PFSK-1 (cell line): Measurements from ENCODE around the gene CCHCR1.

Source experiments
- POLR2AphosphoS5 ChIP-seq: IDR thresholded peaks from 2 replicates; pipeline ENCODE4 v1.6.1; 2012; ENCODE audit warnings: low read depth, mild to moderate bottlenecking, control low read depth, low read length, moderate library complexity
- SIN3A ChIP-seq: IDR thresholded peaks from 2 replicates; pipeline ENCODE4 v1.6.1; 2012; ENCODE audit warnings: mild to moderate bottlenecking, low read length, moderate library complexity, borderline replicate concordance; ENCODE audit not compliant: insufficient read depth
- TF ChIP-seq, protein P1 (sequence below), 2 experiments: IDR thresholded peaks; 2 replicates each; pipeline versions ENCODE4 v1.6.1 to v1.8.0; 2011 to 2012; ENCODE audit warnings: low read depth in 2 of 2, low read length in 2 of 2, control low read depth in 1 of 2, inconsistent platforms in 1 of 2, mild to moderate bottlenecking in 1 of 2, moderate library complexity in 1 of 2; ENCODE audit not compliant: insufficient read depth in 1 of 2

DNA sequence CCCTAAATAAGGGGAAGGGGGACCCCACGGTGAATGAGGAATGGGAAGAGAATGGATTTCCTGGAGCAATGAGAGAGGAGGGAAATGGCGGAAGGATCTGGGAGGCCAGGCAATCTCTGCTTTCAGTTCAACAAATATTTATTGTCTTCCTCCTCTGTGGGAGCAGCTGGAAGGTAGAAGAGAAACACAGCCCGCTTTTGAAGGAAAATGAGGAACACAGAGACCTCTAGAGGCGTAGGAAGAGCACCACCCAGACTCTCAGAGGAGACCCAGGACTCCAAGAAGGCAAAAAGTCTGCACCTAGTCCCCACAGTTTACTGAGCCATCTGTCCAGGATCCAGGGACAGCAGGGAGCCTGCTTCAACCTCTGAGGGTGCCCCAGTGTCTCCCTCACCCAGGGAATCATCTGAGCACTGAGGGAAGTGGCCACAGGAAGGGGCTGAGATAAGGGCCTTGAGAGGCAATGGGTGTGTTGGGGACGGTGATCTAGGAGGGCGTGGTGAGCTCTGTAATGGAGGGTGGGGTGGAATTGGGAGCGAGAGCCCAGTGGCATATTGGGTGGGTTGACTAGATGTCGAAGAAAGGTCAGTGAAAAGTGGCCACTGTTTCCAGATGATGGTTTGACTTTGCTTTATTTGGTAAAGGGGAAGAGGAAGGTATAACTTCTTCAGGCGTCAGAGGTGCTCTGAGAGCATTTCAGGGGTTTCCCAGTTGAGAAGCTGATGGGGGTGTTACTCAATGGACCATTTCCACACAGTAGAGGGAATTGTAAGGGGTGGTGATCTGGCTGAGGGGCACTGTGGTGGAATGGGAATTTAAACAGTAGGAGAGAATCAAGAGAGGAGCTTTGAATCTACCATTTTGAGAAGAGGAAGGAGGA is 42.4 kb downstream of the CCHCR1 start:
- TF ChIP-seq POLR2AphosphoS5 (no peak), SIN3A (no peak)
- TF ChIP-seq, protein P1, sequence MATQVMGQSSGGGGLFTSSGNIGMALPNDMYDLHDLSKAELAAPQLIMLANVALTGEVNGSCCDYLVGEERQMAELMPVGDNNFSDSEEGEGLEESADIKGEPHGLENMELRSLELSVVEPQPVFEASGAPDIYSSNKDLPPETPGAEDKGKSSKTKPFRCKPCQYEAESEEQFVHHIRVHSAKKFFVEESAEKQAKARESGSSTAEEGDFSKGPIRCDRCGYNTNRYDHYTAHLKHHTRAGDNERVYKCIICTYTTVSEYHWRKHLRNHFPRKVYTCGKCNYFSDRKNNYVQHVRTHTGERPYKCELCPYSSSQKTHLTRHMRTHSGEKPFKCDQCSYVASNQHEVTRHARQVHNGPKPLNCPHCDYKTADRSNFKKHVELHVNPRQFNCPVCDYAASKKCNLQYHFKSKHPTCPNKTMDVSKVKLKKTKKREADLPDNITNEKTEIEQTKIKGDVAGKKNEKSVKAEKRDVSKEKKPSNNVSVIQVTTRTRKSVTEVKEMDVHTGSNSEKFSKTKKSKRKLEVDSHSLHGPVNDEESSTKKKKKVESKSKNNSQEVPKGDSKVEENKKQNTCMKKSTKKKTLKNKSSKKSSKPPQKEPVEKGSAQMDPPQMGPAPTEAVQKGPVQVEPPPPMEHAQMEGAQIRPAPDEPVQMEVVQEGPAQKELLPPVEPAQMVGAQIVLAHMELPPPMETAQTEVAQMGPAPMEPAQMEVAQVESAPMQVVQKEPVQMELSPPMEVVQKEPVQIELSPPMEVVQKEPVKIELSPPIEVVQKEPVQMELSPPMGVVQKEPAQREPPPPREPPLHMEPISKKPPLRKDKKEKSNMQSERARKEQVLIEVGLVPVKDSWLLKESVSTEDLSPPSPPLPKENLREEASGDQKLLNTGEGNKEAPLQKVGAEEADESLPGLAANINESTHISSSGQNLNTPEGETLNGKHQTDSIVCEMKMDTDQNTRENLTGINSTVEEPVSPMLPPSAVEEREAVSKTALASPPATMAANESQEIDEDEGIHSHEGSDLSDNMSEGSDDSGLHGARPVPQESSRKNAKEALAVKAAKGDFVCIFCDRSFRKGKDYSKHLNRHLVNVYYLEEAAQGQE (IDR thresholded peaks at IDR 0.05; ENCODE audit: insufficient read depth in 1 of 2, low read depth in 2 of 2, low read length in 2 of 2), result no peak
